Spinal cord (tissue), 10 donors: ENCODE data around the gene PEX7. TPM values are rescaled to one million over a fixed set of nuclear protein-coding genes. Genes with fewer than 3 reads are reported as not detected.
A peak's percentile ranks its signal among the peaks of the same experiment; 100 is the strongest.

Experiments used
- DNase-seq, 6 donors: peaks; one replicate each; pipeline versions ENCODE4 v3.0.0 to v3.0.0-alpha.2; 2013 to 2015; ENCODE audit warnings: low spot score in 6 of 6, low read depth in 4 of 6
- H3K27ac ChIP-seq: one replicate; pipeline ENCODE4 v1.5.1; 2013; ENCODE audit warnings: low read depth, low read length, control low read depth
- H3K27me3 ChIP-seq: one replicate; pipeline ENCODE4 v1.6.1; 2013; ENCODE audit warnings: low read length; ENCODE audit not compliant: control insufficient read depth, insufficient read depth
- H3K36me3 ChIP-seq: one replicate; pipeline ENCODE4 v1.6.1; 2013; ENCODE audit warnings: low read length; ENCODE audit not compliant: control insufficient read depth, insufficient read depth
- H3K4me1 ChIP-seq: one replicate; pipeline ENCODE4 v1.6.1; 2013; ENCODE audit warnings: low read length; ENCODE audit not compliant: control insufficient read depth, insufficient read depth
- H3K4me3 ChIP-seq: one replicate; pipeline ENCODE4 v1.5.1; 2013; ENCODE audit warnings: low read depth, low read length, control low read depth
- H3K9me3 ChIP-seq: one replicate; pipeline ENCODE4 v1.6.1; 2013; ENCODE audit warnings: low read length; ENCODE audit not compliant: control insufficient read depth, insufficient read depth
- WGBS: methylation state at CpG from one replicate; pipeline ENCODE4 v1.1.5; 2013; ENCODE audit warnings: missing lambda C conversion rate; ENCODE audit not compliant: insufficient coverage; 5-methylcytosine and 5-hydroxymethylcytosine counted together
- polyA plus RNA-seq, 2 donors: library from polyadenylated mRNA; unstranded; fragments of 120-200 nt; gene quantifications; one replicate each; pipeline ENCODE4 v1.2.1, GENCODE V29; 2013; ENCODE audit not compliant: insufficient read length in 2 of 2
- total RNA-seq, 2 donors: library from RNA; depleted of rRNA in 1 of 2; stranded (reverse); fragments of 120-200 nt in 1 of 2; fragments of >200 nt in 1 of 2; gene quantifications; one replicate each; pipeline versions ENCODE4 v1.2.3 to v1.2.4, GENCODE V29; 2013 to 2014
- donor health status: healthy.

The PEX7 gene
- total and polyA plus RNA-seq, 4 donors: 8.3 to 10.4 (median 8.8) TPM

DNA sequence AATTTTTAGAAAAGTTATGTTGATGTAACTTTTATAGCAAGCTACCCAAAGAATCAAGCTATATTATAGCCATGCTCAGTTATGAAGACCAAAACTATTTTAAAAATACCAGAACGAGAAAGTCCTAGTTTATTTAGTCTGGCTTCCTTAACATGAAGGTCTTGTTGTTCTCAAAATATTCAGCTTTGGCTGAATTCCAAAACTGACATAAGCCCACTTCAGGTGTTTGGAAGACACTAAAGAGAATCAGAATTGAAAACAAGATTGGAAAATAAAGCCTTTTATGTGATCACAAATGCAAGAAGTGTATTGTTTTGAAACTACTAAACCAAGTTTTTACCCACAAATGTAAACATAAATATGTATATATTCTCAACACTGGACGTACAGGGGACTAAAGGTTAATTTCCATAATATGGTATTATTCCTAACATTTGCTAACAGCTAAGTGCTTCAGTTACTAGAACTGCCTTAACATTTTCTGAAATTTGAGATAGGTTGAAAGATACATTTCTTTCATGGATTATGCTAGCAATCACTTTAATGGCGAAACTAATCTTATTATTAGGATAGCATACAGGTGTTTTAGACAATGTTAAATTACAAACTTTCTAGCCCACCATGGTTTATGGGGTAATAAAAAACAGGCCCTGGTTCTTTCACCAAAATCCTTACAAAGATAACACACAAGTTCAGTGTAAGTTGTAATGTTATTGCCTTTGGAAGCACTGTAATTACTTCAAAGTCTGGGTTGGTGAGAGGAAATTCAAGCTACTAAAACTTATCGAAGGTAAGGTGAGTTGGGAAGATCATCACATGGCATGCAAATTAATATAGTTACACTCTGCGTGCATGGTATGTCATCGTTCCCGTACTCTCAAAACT lies 31.7 kb upstream of the PEX7 start:
- Histone ChIP-seq H3K36me3 (no peaks in the 10 kb centered on the region), H3K4me1 (peaks cover 17% of the 10 kb centered on the region), H3K27me3 (peaks cover 3% of the 10 kb centered on the region), H3K4me3 (peak overlapping the region; percentile 63), H3K27ac (no peak overlapping the region), H3K9me3 (no peaks in the 10 kb centered on the region)
- no CpG with 5 or more reads among the region's 7 CpGs for WGBS
- no peak for DNase-seq

DNA sequence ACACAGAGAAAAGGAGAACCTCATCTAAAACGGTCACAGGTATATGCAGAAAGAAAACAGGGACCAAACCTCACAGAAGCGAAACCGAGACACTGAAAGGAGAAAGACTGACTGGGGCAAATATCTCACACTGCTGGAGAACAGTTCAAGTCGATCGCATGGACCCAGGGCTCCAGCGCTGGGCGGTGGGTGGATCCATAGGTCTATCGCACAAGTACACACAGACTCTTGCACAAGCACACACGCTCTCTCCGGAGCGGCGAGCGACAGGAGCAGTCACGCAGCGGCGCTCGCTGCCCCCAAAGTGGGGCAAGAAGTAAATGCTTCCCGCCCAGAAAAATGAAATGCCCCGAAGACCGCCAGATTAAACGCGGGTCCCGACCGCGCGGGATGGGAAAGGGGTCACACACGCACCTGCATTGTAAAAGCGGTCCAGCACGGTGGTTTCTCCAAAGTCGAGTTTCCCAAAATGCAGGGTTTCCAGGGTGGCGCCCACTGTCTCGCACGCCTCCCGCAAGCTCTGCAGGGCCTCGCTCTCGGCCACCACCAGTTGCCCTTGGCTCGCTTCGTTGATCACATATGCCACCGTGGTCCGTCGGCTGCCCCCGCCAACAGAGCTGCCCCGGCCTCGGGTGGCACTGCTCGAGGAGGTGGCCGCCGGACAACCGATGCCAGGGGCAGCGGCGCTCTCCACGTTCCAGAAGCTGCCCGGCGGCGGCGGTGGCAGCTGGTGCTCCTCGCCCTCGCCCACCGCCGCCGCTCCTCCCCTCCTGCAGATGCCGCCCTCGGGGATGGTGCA lies 30.9 kb upstream of the PEX7 start:
- Histone ChIP-seq H3K4me1 (peaks cover 17% of the 10 kb centered on the region), H3K36me3 (no peaks in the 10 kb centered on the region), H3K9me3 (no peaks in the 10 kb centered on the region), H3K27ac (no peak overlapping the region), H3K27me3 (peaks cover 3% of the 10 kb centered on the region), H3K4me3 (peak overlapping the region; percentile 63)
- peak in 3 of 6 donors; percentile 15 to 61 (median 54) for DNase-seq
- 2% methylated on average over 61 of the region's 62 CpGs for WGBS

DNA sequence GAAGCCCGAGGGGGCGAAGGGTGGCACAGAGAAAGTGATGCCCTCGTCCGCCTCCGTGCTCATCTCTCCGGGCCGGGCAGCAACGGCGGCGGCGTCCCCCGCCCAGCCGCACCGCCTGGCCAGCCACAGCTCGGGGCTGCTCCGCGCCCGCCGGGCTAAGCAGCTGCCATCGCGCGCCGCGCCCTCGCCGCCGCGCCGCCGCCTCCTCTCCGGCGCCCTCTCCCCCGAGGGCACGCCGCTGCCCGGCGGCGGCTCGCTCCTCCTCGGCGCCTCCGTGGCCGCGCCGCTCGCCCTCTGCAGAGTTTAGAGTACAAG lies 30.3 kb upstream of the PEX7 start:
- Histone ChIP-seq H3K27ac (no peak overlapping the region), H3K27me3 (peaks cover 3% of the 10 kb centered on the region), H3K36me3 (no peaks in the 10 kb centered on the region), H3K9me3 (peaks cover 2% of the 10 kb centered on the region), H3K4me1 (peaks cover 17% of the 10 kb centered on the region), H3K4me3 (peak overlapping the region; percentile 64)
- 0% methylated on average over 39 of the region's 46 CpGs for WGBS
- DNase-seq: no peak

DNA sequence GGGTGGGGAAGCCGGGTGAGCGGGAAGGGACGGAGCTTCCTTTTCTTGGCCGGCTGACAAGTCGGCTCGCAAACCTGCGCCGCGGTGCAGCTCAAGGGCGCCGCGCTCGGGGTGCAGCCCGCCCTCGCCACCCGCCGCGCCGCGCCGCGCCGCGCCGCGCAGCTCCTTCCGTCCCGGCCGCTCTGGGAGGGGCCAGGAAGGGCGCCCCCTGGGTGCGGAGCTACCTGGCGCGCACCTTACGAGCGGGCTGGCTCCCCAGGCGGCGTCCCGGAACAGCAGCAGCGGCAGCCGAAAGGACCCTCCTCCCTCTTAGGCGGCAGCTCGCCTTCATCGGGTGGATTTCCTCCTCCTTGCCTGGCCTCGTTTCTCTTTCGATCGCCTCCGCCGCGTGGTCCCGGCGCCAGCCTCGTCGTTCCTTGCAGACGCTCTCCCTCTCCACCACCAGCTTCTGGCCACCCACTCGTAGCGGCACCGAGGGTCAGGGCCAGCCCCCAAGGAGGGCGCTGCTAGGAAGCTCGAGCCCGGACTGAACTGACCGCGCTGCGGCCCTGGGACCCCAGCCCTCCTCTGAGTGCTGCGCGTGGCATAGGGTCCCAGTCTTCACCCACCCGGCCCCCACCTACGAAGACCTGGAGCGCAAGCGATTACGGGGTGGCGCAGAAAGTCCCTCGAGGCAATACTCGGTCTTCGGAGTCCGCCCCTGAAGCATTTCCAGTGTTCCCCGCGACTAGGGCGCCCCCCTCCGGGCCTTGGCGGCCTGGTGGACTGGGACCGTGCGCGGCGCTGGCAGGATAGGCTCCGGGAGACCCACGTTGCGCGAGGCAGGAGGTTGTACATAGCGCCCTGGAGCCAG lies 29.8 kb upstream of the PEX7 start, which contains the start of gene MAP3K5:
TSS of gene MAP3K5 (minus strand) at position 68 of the 853 bp plus-strand sequence. CDS start 320 bp downstream, outside the sequence.
- H3K4me1 ChIP-seq: peaks cover 17% of the 10 kb centered on the region
- H3K36me3 ChIP-seq: no peaks in the 10 kb centered on the region
- DNase-seq: peak in 5 of 6 donors; percentile 61 to 93 (median 69)
- H3K9me3 ChIP-seq: peaks cover 2% of the 10 kb centered on the region
- WGBS: under 1% methylated on average over 89 of the region's 89 CpGs
- peak within 1 kb of the TSS; percentile 64 for H3K4me3 ChIP-seq
- H3K27me3 ChIP-seq: peaks cover 3% of the 10 kb centered on the region
- H3K27ac ChIP-seq: peak within 1 kb of the TSS; percentile 35

DNA sequence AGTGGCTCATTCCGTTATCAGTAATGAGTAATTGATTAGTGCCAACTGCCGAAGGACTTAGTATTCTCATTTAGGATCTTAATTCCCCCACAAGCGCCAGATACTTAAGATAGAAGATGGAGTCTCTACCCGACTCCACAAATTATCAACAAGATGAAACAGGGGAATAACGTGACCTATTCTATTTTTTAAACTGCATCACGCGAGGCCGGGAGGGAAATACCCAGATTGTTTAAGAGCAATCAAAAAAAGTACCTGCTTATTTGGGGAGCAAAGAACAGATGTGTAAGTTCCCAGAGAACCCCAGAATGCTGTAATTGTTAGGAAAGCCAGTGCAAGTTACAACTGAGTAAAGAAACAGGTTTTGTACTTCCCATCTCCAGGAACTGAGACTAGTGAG lies 29.0 kb upstream of the PEX7 start:
- no peak overlapping the region for H3K27ac ChIP-seq
- peaks cover 3% of the 10 kb centered on the region for H3K27me3 ChIP-seq
- DNase-seq: no peak
- peak overlapping the region; percentile 64 for H3K4me3 ChIP-seq
- WGBS: 86% methylated on average over 1 of the region's 8 CpGs
- H3K36me3 ChIP-seq: no peaks in the 10 kb centered on the region
- peaks cover 2% of the 10 kb centered on the region for H3K9me3 ChIP-seq
- H3K4me1 ChIP-seq: peaks cover 17% of the 10 kb centered on the region

DNA sequence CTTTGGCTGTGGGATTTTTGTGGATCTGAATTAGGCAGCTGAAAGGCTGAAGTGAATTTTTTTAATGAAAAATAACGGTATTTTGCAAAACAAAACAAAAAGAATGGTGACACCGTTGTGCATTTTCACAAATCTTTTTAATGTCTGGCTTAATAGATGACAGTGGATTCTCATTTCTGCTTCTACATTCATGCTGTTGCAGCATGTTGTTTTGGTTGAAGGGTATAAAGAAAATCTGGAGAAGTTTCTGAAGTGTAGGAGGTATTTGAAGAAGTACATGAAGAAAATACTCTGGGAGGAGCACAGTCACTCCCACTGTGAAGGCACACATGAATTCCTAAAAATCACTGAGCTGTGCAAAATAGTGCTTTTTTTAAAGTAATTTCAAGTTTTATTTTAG lies 27.0 kb upstream of the PEX7 start:
- H3K27ac ChIP-seq: no peak overlapping the region
- peaks cover 17% of the 10 kb centered on the region for H3K4me1 ChIP-seq
- peaks cover 3% of the 10 kb centered on the region for H3K27me3 ChIP-seq
- WGBS: 86% methylated on average over 1 of the region's 2 CpGs
- no peaks in the 10 kb centered on the region for H3K36me3 ChIP-seq
- H3K9me3 ChIP-seq: peaks cover 2% of the 10 kb centered on the region
- no peak for DNase-seq
- no peak overlapping the region for H3K4me3 ChIP-seq

DNA sequence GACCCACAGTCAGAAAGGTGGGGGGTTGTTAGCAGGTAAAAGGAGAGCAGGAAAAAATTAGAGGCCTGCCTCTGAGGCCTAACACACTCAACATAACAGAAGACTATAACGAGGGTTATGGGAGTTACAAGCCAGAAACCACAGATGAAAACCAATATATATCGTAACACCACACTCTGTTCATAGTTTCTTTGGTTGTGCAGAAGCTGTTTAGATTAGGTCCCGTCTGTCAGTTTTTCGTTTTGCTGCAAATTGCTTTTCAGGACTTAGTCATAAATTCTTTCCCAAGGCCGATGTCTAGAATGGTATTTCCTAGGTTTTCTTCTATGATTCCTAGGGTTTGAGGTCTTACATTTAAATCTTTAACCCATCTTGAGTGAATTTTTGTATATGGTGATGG lies 26.4 kb upstream of the PEX7 start:
- no peak overlapping the region for H3K27ac ChIP-seq
- no peak for DNase-seq
- WGBS: 100% methylated on average over 1 of the region's 5 CpGs
- peaks cover 3% of the 10 kb centered on the region for H3K27me3 ChIP-seq
- H3K36me3 ChIP-seq: no peaks in the 10 kb centered on the region
- H3K9me3 ChIP-seq: peaks cover 2% of the 10 kb centered on the region
- no peak overlapping the region for H3K4me3 ChIP-seq
- H3K4me1 ChIP-seq: peaks cover 17% of the 10 kb centered on the region

DNA sequence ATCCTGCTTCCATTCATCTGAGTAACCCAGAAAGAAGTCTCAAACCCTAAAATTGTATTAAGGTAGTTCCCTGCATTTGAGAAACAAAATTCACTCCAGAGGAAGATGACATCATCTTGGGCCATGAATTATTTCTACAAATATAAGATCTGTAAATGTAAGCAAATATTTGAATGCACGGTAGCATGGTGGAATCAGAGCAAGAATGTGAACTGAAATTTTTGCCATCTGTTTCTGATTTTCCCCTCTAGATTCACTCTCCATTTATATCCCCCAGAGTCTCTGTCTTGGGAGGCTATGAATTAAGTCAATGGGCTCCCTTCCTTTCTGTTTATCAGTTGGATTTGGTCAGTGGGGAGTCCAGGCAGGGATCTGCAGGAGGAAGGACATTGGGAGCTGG lies 24.3 kb upstream of the PEX7 start:
- Histone ChIP-seq H3K27ac (no peak overlapping the region), H3K4me1 (peaks cover 6% of the 10 kb centered on the region), H3K27me3 (no peaks in the 10 kb centered on the region), H3K36me3 (no peaks in the 10 kb centered on the region), H3K9me3 (peaks cover 2% of the 10 kb centered on the region), H3K4me3 (no peak overlapping the region)
- WGBS: no CpG with 5 or more reads among the region's 1 CpG
- no peak for DNase-seq

DNA sequence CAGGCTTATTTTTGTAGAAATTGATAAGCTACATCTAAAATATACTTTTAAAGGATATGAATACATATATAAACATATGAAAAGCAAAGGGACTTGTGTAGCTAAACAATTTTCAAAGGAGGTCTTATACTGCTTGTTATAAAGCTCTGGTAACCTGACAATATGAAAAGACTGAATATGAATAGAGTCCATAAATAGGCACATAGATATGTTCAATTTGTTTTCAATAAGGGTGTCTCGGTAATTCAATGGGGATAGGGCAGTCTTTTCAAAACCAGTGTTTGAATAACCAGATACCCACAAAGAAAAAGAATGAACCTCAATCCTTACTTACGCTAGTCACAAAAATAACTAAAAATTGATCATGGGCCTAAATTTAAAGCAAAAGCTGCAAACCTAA lies 20.8 kb upstream of the PEX7 start:
- no peak overlapping the region for H3K27ac ChIP-seq
- no peak for DNase-seq
- WGBS: no CpG with 5 or more reads among the region's 2 CpGs

More for the DNA sequence above, 20.8 kb upstream of the PEX7 start:
- Histone ChIP-seq H3K4me3 (no peak overlapping the region), H3K4me1 (no peaks in the 10 kb centered on the region), H3K27me3 (no peaks in the 10 kb centered on the region), H3K9me3 (peaks cover 2% of the 10 kb centered on the region), H3K36me3 (no peaks in the 10 kb centered on the region)
